IMR-90 (cell line): ENCODE data around the gene SORD. TPM values are rescaled to one million over a fixed set of nuclear protein-coding genes. Genes with fewer than 3 reads are reported as not detected.

Experiments used
- ATAC-seq: fragments of 200-7000 bp; cut with Tn5 transposase; 2 replicates; pipeline ENCODE4 v1.9.1; 2020; ENCODE audit warnings: low read depth, mild to moderate bottlenecking, moderate library complexity
- BruUV-seq: library from RNA; stranded (reverse); fragments of 400-500 nt; replicated peaks from 2 replicates; lab custom pipeline; 2021; lab: Mats Ljungman, UMichigan
- CTCF ChIA-PET: fragments of 300-600 bp; formaldehyde crosslinking; extraction: SDS; loops from one replicate; lab custom pipeline; 2021; ENCODE audit warnings: antibody characterized with exemption; lab: Yijun Ruan, JAX
- POLR2A ChIA-PET: fragments of 300-600 bp; sonication (Branson Sonifier 250); formaldehyde crosslinking; loops from one replicate; lab custom pipeline; 2022; ENCODE audit warnings: antibody characterized with exemption; ENCODE audit not compliant: unreplicated experiment; lab: Charles Lee
- DNase-seq: peaks from one replicate; pipeline ENCODE4 v3.0.0; 2013
- H2AFZ ChIP-seq: replicated peaks from 2 replicates; pipeline ENCODE3; 2013; ENCODE audit warnings: low read length, mild to moderate bottlenecking; ENCODE audit not compliant: poor library complexity
- H2AK5ac ChIP-seq: 2 replicates; pipeline ENCODE4 v1.6.1; 2013; ENCODE audit warnings: low read depth, low read length, inconsistent platforms
- H2AK9ac ChIP-seq: replicated peaks from 2 replicates; pipeline ENCODE3; 2013; ENCODE audit warnings: mild to moderate bottlenecking, low read depth, low read length, moderate library complexity; ENCODE audit not compliant: poor library complexity
- H2BK120ac ChIP-seq: 2 replicates; pipeline ENCODE4 v1.6.1; 2013; ENCODE audit warnings: low read depth, low read length, inconsistent platforms
- H2BK15ac ChIP-seq: 3 replicates; pipeline ENCODE4 v1.6.1; 2013; ENCODE audit warnings: low read depth, low read length, inconsistent platforms
- H2BK20ac ChIP-seq: 2 replicates; pipeline ENCODE4 v1.6.1; 2013; ENCODE audit warnings: low read depth, mild to moderate bottlenecking, inconsistent platforms, low read length, moderate library complexity
- H2BK5ac ChIP-seq: 2 replicates; pipeline ENCODE4 v1.6.1; 2013; ENCODE audit warnings: mild to moderate bottlenecking, low read depth, low read length, inconsistent platforms; ENCODE audit not compliant: poor library complexity, severe bottlenecking
- H3K14ac ChIP-seq: replicated peaks from 2 replicates; pipeline ENCODE4 v1.6.1; 2013; ENCODE audit warnings: low read depth, low read length, inconsistent platforms
- H3K18ac ChIP-seq: 2 replicates; pipeline ENCODE4 v1.6.1; 2013; ENCODE audit warnings: low read depth, low read length, control low read depth
- H3K23ac ChIP-seq: 2 replicates; pipeline ENCODE4 v1.6.1; 2013; ENCODE audit warnings: low read depth, low read length, inconsistent platforms
- H3K27ac ChIP-seq: 2 replicates; pipeline ENCODE4 v1.5.1; 2013; ENCODE audit warnings: mild to moderate bottlenecking, control low read depth, low read length; ENCODE audit not compliant: insufficient read depth
- H3K27me3 ChIP-seq: 2 replicates; pipeline ENCODE4 v1.6.1; 2013; ENCODE audit warnings: low read length; ENCODE audit not compliant: control insufficient read depth, insufficient read depth
- H3K36me3 ChIP-seq: 2 replicates; pipeline ENCODE4 v1.6.1; 2013; ENCODE audit warnings: low read length, mixed read lengths; ENCODE audit not compliant: control insufficient read depth, insufficient read depth
- H3K4ac ChIP-seq: 2 replicates; pipeline ENCODE4 v1.6.1; 2013; ENCODE audit warnings: low read depth, low read length, inconsistent platforms
- H3K4me1 ChIP-seq: 2 replicates; pipeline ENCODE4 v1.6.1; 2013; ENCODE audit warnings: low read length, mixed read lengths; ENCODE audit not compliant: control insufficient read depth, insufficient read depth
- H3K4me2 ChIP-seq: 2 replicates; pipeline ENCODE4 v1.6.1; 2013; ENCODE audit warnings: low read depth, mild to moderate bottlenecking, control low read depth, low read length, moderate library complexity
- H3K4me3 ChIP-seq: 2 replicates; pipeline ENCODE4 v1.5.1; 2013; ENCODE audit warnings: low read depth, mild to moderate bottlenecking, control low read depth, low read length, moderate library complexity; ENCODE audit not compliant: insufficient read depth
- H3K56ac ChIP-seq: 2 replicates; pipeline ENCODE4 v1.6.1; 2013; ENCODE audit warnings: low read length, inconsistent platforms; ENCODE audit not compliant: insufficient read depth; ENCODE audit errors: extremely low read depth
- H3K79me1 ChIP-seq, 2 experiments: 2 replicates each; pipeline ENCODE4 v1.6.1; 2013; ENCODE audit warnings: low read length in 2 of 2, inconsistent platforms in 1 of 2, low read depth in 1 of 2
- H3K9ac ChIP-seq: 2 replicates; pipeline ENCODE4 v1.6.1; 2013; ENCODE audit warnings: low read depth, low read length, control low read depth
- H3K9me1 ChIP-seq: 2 replicates; pipeline ENCODE4 v1.6.1; 2013; ENCODE audit warnings: low read length, inconsistent platforms; ENCODE audit not compliant: insufficient read depth
- H3K9me3 ChIP-seq: 2 replicates; pipeline ENCODE4 v1.6.1; 2013; ENCODE audit warnings: low read length; ENCODE audit not compliant: control insufficient read depth, insufficient read depth
- H4K20me1 ChIP-seq: 2 replicates; pipeline ENCODE4 v1.6.1; 2013; ENCODE audit warnings: low read length, inconsistent platforms; ENCODE audit not compliant: insufficient read depth
- H4K5ac ChIP-seq: 2 replicates; pipeline ENCODE4 v1.6.1; 2013; ENCODE audit warnings: mild to moderate bottlenecking, low read depth, low read length, control low read depth
- H4K8ac ChIP-seq, 2 experiments: 2 replicates each; pipeline ENCODE4 v1.6.1; 2013; ENCODE audit warnings: low read depth in 2 of 2, low read length in 2 of 2, control low read depth in 1 of 2, inconsistent platforms in 1 of 2
- H4K91ac ChIP-seq: 2 replicates; pipeline ENCODE4 v1.6.1; 2013; ENCODE audit warnings: low read depth, low read length, inconsistent platforms; ENCODE audit not compliant: insufficient read depth
- MAFK ChIP-seq: IDR thresholded peaks from 2 replicates; pipeline ENCODE4 v1.6.1; 2012; ENCODE audit warnings: low read depth, low read length, improper control_type of control experiment
- RAD21 ChIP-seq: IDR thresholded peaks from 2 replicates; pipeline ENCODE4 v1.6.1; 2012; ENCODE audit warnings: low read length, improper control_type of control experiment
- RCOR1 ChIP-seq: IDR thresholded peaks from 2 replicates; pipeline ENCODE4 v1.6.1; 2012; ENCODE audit warnings: mild to moderate bottlenecking, low read length, improper control_type of control experiment; ENCODE audit not compliant: insufficient replicate concordance
- WGBS, 2 experiments: methylation state at CpG; one replicate each; pipeline versions ENCODE4 v1.1.5 to v1.1.7; 2013; ENCODE audit warnings: missing lambda C conversion rate in 2 of 2; ENCODE audit not compliant: insufficient read length in 1 of 2; ENCODE audit errors: extremely low coverage in 2 of 2; 5-methylcytosine and 5-hydroxymethylcytosine counted together
- dilution Hi-C: fragments of 300-500 bp; cut with HindIII; formaldehyde crosslinking; loops from one replicate; pipeline ENCODE4 v1.14.3; 2018; ENCODE audit warnings: low sequenced_read_pairs; ENCODE audit not compliant: unreplicated experiment
- in situ Hi-C: fragments of 300-500 bp; cut with MboI; formaldehyde crosslinking; loops from 3 replicates; pipeline ENCODE4 v1.14.3; 2019; ENCODE audit warnings: low sequenced_read_pairs, inconsistent platforms, mixed read lengths
- intact Hi-C: fragments of 100-400 bp; cut with micrococcal nuclease; formaldehyde crosslinking; loops from 2 replicates; pipeline ENCODE4 v1.10.0; 2022
- polyA plus RNA-seq, 3 experiments: library from polyadenylated mRNA; depleted of rRNA; stranded (reverse); fragments of >200 nt; gene quantifications; 2 replicates each; pipeline ENCODE4 v1.2.3, GENCODE V29; 2012; ENCODE audit warnings: low replicate concordance in 1 of 3
- total RNA-seq: library from RNA; depleted of rRNA; stranded (reverse); fragments of >200 nt; gene quantifications from 2 replicates; pipeline ENCODE4 v1.2.3, GENCODE V29; 2012
- TF ChIP-seq, protein P1 (sequence below): fragments of 150-350 bp; IDR thresholded peaks from 2 replicates; pipeline ENCODE4 v1.6.1; 2017; ENCODE audit warnings: mild to moderate bottlenecking, antibody characterized with exemption, low read length, low read depth
- TF ChIP-seq, protein P2 (sequence below): conservative IDR thresholded peaks from 2 replicates; pipeline ENCODE4 v1.5.1; 2012; ENCODE audit warnings: mild to moderate bottlenecking, low read depth, low read length, improper control_type of control experiment

SORD gene
- total and polyA plus RNA-seq, 2 of the 4 experiments (the other 2 are of a cell fraction), result 27.6 to 34.2 TPM

GRCh38 chr15:45023659-45024225 is 747 bp downstream of the SORD start:
- no peak overlapping the region; the same call in 1 of the 2 replicates for H3K27ac ChIP-seq
- in situ Hi-C loops, result no loop called here

More at GRCh38 chr15:45023659-45024225, 747 bp downstream of the SORD start:
- Histone ChIP-seq H2BK15ac (no peak overlapping the region), H3K4ac (peak overlapping the region; percentile 64), H3K9ac (peak overlapping the region; percentile 84), H3K9me3 (no peaks in the 10 kb centered on the region), H3K4me1 (peaks cover 4% of the 10 kb centered on the region; the same call in 1 of the 2 replicates), H3K56ac (no peak overlapping the region), H3K18ac (no peak overlapping the region), H3K27me3 (no peaks in the 10 kb centered on the region; the same call in 1 of the 2 replicates), H2AK9ac (peak overlapping the region; percentile 93), H3K4me2 (peak overlapping the region; percentile 70), H3K14ac (peak overlapping the region; percentile 82), H3K23ac (peak overlapping the region; percentile 54), H2BK20ac (no peak overlapping the region), H4K5ac (no peak overlapping the region), H4K8ac (peak overlapping the region; percentile 73 to 75; a peak in 2 of 4 replicates), H2AFZ (peak overlapping the region; percentile 100), H4K91ac (no peak overlapping the region), H2BK120ac (0 out of 2 replicates have a peak overlapping the region, but pooled peaks have one; percentile 5), H4K20me1 (no peaks in the 10 kb centered on the region), H2AK5ac (no peak overlapping the region), H2BK5ac (no peak overlapping the region), H3K79me1 (peaks cover 3 to 13% of the 10 kb centered on the region in 2 experiments; a peak in 2 of 4 replicates), H3K36me3 (peaks cover 1% of the 10 kb centered on the region; the same call in 1 of the 2 replicates), H3K9me1 (peaks cover 9% of the 10 kb centered on the region), H3K4me3 (peak overlapping the region; percentile 95)
- no TSS peak for BruUV-seq
- dilution Hi-C loops (no loop called here), intact Hi-C loops (loop anchor here (1.0 to 5.0 kb wide), 3 partner anchors 13 to 95 kb away; no protein-coding TSS in a partner anchor)
- peak; percentile 8 for ATAC-seq
- WGBS, 2 experiments, result 17% methylated on average over 1 of the region's 4 CpGs; no CpG with 5 or more reads in 1 of the 2 experiments
- peak; percentile 5 for DNase-seq
- POLR2A ChIA-PET, result no interaction called here
- TF ChIP-seq, protein P1, sequence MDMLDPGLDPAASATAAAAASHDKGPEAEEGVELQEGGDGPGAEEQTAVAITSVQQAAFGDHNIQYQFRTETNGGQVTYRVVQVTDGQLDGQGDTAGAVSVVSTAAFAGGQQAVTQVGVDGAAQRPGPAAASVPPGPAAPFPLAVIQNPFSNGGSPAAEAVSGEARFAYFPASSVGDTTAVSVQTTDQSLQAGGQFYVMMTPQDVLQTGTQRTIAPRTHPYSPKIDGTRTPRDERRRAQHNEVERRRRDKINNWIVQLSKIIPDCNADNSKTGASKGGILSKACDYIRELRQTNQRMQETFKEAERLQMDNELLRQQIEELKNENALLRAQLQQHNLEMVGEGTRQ, result no peak
- TF ChIP-seq MAFK (peak; percentile 70), RCOR1 (no peak), RAD21 (no peak)
- TF ChIP-seq, protein P2, sequence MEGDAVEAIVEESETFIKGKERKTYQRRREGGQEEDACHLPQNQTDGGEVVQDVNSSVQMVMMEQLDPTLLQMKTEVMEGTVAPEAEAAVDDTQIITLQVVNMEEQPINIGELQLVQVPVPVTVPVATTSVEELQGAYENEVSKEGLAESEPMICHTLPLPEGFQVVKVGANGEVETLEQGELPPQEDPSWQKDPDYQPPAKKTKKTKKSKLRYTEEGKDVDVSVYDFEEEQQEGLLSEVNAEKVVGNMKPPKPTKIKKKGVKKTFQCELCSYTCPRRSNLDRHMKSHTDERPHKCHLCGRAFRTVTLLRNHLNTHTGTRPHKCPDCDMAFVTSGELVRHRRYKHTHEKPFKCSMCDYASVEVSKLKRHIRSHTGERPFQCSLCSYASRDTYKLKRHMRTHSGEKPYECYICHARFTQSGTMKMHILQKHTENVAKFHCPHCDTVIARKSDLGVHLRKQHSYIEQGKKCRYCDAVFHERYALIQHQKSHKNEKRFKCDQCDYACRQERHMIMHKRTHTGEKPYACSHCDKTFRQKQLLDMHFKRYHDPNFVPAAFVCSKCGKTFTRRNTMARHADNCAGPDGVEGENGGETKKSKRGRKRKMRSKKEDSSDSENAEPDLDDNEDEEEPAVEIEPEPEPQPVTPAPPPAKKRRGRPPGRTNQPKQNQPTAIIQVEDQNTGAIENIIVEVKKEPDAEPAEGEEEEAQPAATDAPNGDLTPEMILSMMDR, result no peak
- CTCF ChIA-PET, result interaction anchor here (0.7 kb wide), 1 partner anchor 13 kb away, joined by 3 read pairs; no protein-coding TSS in a partner anchor
